GM12801 (cell line): ENCODE results near the gene MGAT5.

ENCODE experiments used
- CTCF ChIP-seq: IDR thresholded peaks from one replicate; pipeline ENCODE4 v1.5.1; 2011; ENCODE audit warnings: control low read depth; ENCODE audit not compliant: insufficient read length; ENCODE audit errors: extremely low read depth

MGAT5 gene

DNA sequence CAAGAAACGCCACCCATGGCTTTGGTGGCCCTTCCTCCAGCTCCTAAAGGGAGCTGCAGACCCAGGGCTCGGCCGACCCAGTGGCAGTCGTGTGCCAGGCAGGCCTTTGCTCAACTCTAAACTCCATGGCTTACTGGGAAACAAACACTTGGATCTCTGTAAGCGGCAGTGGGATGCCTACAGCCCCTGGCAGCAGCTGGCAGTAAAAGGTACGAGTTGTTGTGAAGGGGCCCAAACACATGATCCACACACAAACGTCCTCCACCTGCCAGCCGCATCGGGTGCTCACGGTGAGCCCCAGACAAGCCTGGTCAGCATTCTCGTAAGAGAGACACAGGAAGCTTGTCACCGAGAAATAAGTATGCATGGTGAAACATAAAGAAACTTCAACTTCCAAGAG, 214.9 kb downstream of the MGAT5 start:
- TF ChIP-seq CTCF = no peak

DNA sequence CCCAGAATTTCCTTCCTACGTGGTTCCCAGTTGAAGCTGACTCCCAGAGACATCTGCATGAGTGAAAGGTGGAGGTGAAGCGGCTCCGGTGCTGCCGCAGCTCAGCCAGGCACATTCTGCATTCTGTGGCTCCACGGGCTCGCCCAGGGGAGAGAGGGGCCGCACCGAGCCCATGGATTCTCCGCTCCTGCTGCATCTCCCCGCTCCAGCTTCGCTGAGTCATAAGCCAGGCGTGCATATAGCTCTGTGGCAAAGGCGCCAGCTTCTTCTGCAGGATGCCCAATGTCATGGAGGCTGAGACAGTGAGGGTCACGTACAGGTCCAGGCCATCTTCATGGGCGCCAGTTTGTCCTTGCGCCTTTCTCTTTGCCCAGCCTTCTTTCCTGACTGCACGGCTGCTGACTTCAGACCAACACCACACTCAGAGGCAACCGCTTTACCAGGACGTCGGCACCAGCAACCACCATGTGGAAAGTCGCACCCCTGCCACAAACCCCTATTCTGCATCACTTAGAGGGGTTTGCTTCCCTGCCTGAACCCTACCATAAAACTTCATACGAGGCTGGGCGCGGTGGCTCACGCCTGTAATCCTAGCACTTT, 215.7 kb downstream of the MGAT5 start:
- TF ChIP-seq CTCF = no peak

DNA sequence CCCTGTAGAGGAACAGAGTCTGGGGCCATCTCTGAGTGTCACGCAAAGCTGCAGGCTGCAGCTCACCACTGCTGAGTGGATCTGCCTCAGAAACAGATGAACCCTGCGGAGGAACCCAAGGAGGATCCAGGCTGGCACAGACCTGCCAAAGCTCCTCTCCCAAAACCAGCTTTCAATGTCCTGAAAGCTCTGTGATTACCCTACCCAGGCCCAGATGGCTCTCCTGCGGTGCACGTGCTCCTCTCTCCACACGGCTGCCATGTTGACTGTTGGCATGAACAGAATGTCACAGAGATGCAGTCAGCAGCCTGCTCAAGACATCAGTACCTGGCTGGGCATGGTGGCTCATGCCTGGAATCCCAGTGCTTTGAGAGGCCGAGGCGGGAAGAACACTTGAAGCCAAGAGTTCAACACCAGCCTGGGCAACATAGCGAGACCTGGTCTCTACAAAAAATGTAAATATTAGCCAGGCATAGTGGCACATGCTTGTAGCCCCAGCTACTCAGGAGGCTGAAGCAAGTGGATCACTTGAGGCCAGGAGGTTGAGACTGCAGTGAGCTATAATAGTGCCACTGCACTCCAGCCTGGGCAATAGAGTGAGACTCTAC, 216.8 kb downstream of the MGAT5 start:
- TF ChIP-seq CTCF = no peak

DNA sequence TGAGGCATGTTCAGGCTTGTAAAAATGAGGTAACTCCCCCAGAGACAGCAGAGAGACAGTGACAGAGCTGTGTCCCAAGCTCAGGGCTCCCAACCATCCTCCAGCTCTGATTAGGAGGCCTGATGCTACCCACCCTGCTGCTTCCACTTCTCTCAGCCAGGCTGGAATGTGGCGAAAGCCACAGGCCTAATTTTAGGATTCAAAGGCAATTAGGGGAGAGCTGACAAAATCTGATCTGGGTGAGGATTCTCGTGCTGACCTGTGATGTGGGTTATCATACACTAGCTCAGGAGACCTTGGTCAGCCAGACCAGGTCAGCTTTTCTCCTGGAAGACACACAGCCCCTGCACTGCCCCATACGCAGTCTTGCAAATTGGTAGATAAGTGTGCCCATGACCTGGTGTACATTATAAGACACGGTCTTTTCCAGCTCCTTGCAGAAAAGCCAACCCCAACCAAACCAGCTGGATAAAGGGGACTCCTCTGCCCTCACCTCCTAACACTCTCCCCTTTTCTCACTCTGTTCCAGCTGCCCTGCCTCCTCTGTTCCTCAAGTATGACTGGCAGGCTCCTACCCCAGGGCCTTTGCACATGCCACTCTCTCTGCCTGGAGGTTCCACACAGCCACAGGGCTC, 225.9 kb downstream of the MGAT5 start:
- TF ChIP-seq CTCF = no peak

DNA sequence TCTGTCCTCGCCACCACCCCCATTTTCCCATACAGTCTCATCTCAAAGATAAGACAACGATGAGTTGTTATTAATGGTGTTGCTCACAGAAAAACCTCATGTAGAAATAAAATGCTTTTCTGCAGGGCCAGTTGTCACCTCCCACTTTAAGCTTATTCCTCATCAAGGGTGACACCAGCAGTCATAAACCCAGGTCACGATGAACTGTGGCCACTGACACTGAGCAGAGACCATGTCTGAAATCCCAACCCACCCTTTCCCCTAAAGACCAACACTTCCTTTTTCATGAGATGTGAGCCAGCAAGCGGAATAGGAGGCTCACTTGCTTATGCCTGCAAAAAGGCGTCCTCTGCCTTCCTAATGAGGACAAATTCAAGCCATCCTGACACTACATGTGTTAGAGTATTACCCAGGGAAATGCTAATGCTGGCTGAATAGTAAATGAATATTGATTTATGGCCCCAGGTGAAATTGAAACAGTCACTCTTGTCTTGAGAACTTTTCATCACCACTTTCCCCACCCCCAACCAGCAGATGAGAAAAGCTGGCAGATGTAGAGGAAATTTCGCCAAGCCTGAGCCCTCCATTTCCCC, 228.4 kb downstream of the MGAT5 start:
- no peak for TF ChIP-seq CTCF

GRCh38 chr2:134482766-134483340, 229.0 kb downstream of the MGAT5 start:
- no peak for TF ChIP-seq CTCF

- no peak for TF ChIP-seq CTCF
Observed at GRCh38 chr2:134489732-134490384, 236.0 kb downstream of the MGAT5 start.
